ENCODE results near the gene NISCH. TPM values are rescaled to one million over a fixed set of nuclear protein-coding genes. Genes with fewer than 3 reads are reported as not detected.

Gene NISCH
- total RNA-seq, 4 donors from 2014 or later: 68.7 to 298 (median 94.6) TPM

GRCh38 chr3:52493232-52494017, 38.0 kb downstream of the NISCH start:
- no peak for DNase-seq (ENCODE audit: low spot score in 2 of 2)

GRCh38 chr3:52494445-52494844, 39.0 kb downstream of the NISCH start:
- TF ChIP-seq CTCF (IDR thresholded peaks at IDR 0.05) (no peak), EP300 (IDR thresholded peaks at IDR 0.05) (no peak), POLR2A (IDR thresholded peaks at IDR 0.05) (no peak), POLR2AphosphoS5 (IDR thresholded peaks at IDR 0.05) (no peak)
- no peak for DNase-seq (ENCODE audit: low spot score in 2 of 2)
- H3K27me3 ChIP-seq: no peaks in the 10 kb centered on the region
- whole genome bisulfite sequencing: 79% methylated on average over 6 of the region's 7 CpGs
- H3K9me3 ChIP-seq: no peaks in the 10 kb centered on the region
- peaks cover 47% of the 10 kb centered on the region for H3K4me1 ChIP-seq
- peak overlapping the region; percentile 40 for H3K4me3 ChIP-seq
- peaks cover 40% of the 10 kb centered on the region for H3K36me3 ChIP-seq
- peak overlapping the region; percentile 80 for H3K27ac ChIP-seq

More at GRCh38 chr3:52493232-52494017, 38.0 kb downstream of the NISCH start:
- H3K36me3 ChIP-seq: peaks cover 51% of the 10 kb centered on the region
- H3K9me3 ChIP-seq: no peaks in the 10 kb centered on the region
- no peak for TF ChIP-seq EP300 (IDR thresholded peaks at IDR 0.05)
- whole genome bisulfite sequencing: 92% methylated on average over 4 of the region's 7 CpGs
- no peak overlapping the region for H3K4me3 ChIP-seq
- H3K27me3 ChIP-seq: no peaks in the 10 kb centered on the region
- H3K27ac ChIP-seq: no peak overlapping the region
- peaks cover 44% of the 10 kb centered on the region for H3K4me1 ChIP-seq

- Histone ChIP-seq H3K36me3 (peaks cover 35% of the 10 kb centered on the region), H3K27ac (peak within 1 kb of the TSS; percentile 80), H3K4me3 (peak within 1 kb of the TSS; percentile 40), H3K27me3 (no peaks in the 10 kb centered on the region), H3K9me3 (no peaks in the 10 kb centered on the region), H3K4me1 (peaks cover 43% of the 10 kb centered on the region)
- TF ChIP-seq CTCF (IDR thresholded peaks at IDR 0.05): no peak
- no peak for TF ChIP-seq EP300 (IDR thresholded peaks at IDR 0.05)
- TF ChIP-seq POLR2AphosphoS5 (IDR thresholded peaks at IDR 0.05): no peak
- no peak for TF ChIP-seq POLR2A (IDR thresholded peaks at IDR 0.05)
- WGBS: 53% methylated on average over 12 of the region's 25 CpGs
- DNase-seq (ENCODE audit: low spot score in 2 of 2): no peak
These were observed 39.6 kb downstream of the NISCH start, which contains the start of gene STAB1 for GRCh38 chr3:52494886-52495495. Gene STAB1, plus strand, starts transcription at chr3:52495338. Its CDS starts 76 bp downstream, at chr3:52495414.

GRCh38 chr3:52495777-52496602, 40.6 kb downstream of the NISCH start:
- peak overlapping the region; percentile 40 for H3K4me3 ChIP-seq
- no peaks in the 10 kb centered on the region for H3K9me3 ChIP-seq
- H3K27me3 ChIP-seq: no peaks in the 10 kb centered on the region
- no peak for DNase-seq (ENCODE audit: low spot score in 2 of 2)
- H3K27ac ChIP-seq: peak overlapping the region; percentile 80
- H3K36me3 ChIP-seq: peaks cover 25% of the 10 kb centered on the region
- WGBS: 32% methylated on average over 6 of the region's 16 CpGs
- TF ChIP-seq POLR2AphosphoS5 (IDR thresholded peaks at IDR 0.05) (no peak), CTCF (IDR thresholded peaks at IDR 0.05) (no peak), POLR2A (IDR thresholded peaks at IDR 0.05) (no peak), EP300 (IDR thresholded peaks at IDR 0.05) (no peak)
- H3K4me1 ChIP-seq: peaks cover 38% of the 10 kb centered on the region

GRCh38 chr3:52498137-52499054, 43.0 kb downstream of the NISCH start:
- Histone ChIP-seq H3K27ac (peak overlapping the region; percentile 31), H3K4me3 (no peak overlapping the region), H3K36me3 (peaks cover under 1% of the 10 kb centered on the region), H3K9me3 (no peaks in the 10 kb centered on the region), H3K27me3 (no peaks in the 10 kb centered on the region), H3K4me1 (peaks cover 34% of the 10 kb centered on the region)
- 72% methylated on average over 19 of the region's 24 CpGs for WGBS
- no peak for DNase-seq (ENCODE audit: low spot score in 2 of 2)
- no peak for TF ChIP-seq EP300 (IDR thresholded peaks at IDR 0.05)

All from suprapubic skin (tissue), 4 donors.